Liver (tissue), 9 donors: Measurements from ENCODE around the gene C2orf49. TPM values are rescaled to one million over a fixed set of nuclear protein-coding genes. Genes with fewer than 3 reads are reported as not detected.

ENCODE experiments used
- DNase-seq: peaks from one replicate; pipeline ENCODE4 v3.0.0-alpha.2; 2017; ENCODE audit warnings: low spot score
- H3K27ac ChIP-seq, 2 donors: one replicate each; pipeline ENCODE4 v1.7.0; 2013; ENCODE audit warnings: inconsistent platforms in 2 of 2, low read length in 2 of 2, control low read depth in 1 of 2, low read depth in 1 of 2, mild to moderate bottlenecking in 1 of 2
- H3K27me3 ChIP-seq, 4 donors: one replicate each; pipeline versions ENCODE4 v1.6.1 to v1.7.0; 2013; ENCODE audit warnings: low read length in 3 of 4, inconsistent platforms in 1 of 4, mild to moderate bottlenecking in 1 of 4, moderate library complexity in 1 of 4; ENCODE audit not compliant: control insufficient read depth in 4 of 4, insufficient read depth in 4 of 4
- H3K36me3 ChIP-seq, 4 donors: one replicate each; pipeline versions ENCODE4 v1.6.1 to v1.7.0; 2013; ENCODE audit warnings: low read length in 3 of 4, mild to moderate bottlenecking in 3 of 4, low read depth in 1 of 4, moderate library complexity in 1 of 4; ENCODE audit not compliant: control insufficient read depth in 4 of 4, insufficient read depth in 3 of 4
- H3K4me1 ChIP-seq, 4 donors: one replicate each; pipeline versions ENCODE4 v1.6.1 to v1.7.0; 2013; ENCODE audit warnings: low read length in 3 of 4, mild to moderate bottlenecking in 3 of 4, moderate library complexity in 1 of 4; ENCODE audit not compliant: control insufficient read depth in 4 of 4, insufficient read depth in 4 of 4
- H3K4me3 ChIP-seq, 3 donors: one replicate each; pipeline versions ENCODE4 v1.6.1 to v1.7.0; 2013; ENCODE audit warnings: low read length in 3 of 3, control low read depth in 1 of 3, low read depth in 1 of 3, mild to moderate bottlenecking in 1 of 3
- H3K9ac ChIP-seq, 2 donors: one replicate each; pipeline ENCODE4 v1.7.0; 2013; ENCODE audit warnings: low read length in 2 of 2, mild to moderate bottlenecking in 2 of 2, moderate library complexity in 2 of 2, control low read depth in 1 of 2, low read depth in 1 of 2
- H3K9me3 ChIP-seq, 4 donors: one replicate each; pipeline versions ENCODE4 v1.6.1 to v1.7.0; 2013; ENCODE audit warnings: low read length in 3 of 4; ENCODE audit not compliant: control insufficient read depth in 4 of 4
- EGR1 ChIP-seq, 2 donors: IDR thresholded peaks; 2 replicates each; pipeline ENCODE4 v1.6.1; 2016 to 2018; ENCODE audit warnings: antibody characterized with exemption in 2 of 2, low read depth in 2 of 2
- FOXA1 ChIP-seq: IDR thresholded peaks from 2 replicates; pipeline ENCODE4 v1.6.1; 2016; ENCODE audit warnings: antibody characterized with exemption
- FOXA2 ChIP-seq: IDR thresholded peaks from 2 replicates; pipeline ENCODE4 v1.6.1; 2016; ENCODE audit warnings: antibody characterized with exemption
- GABPA ChIP-seq, 2 donors: IDR thresholded peaks in 1 of 2; conservative IDR thresholded peaks in 1 of 2; 2 replicates each; pipeline ENCODE4 v1.6.1; 2016; ENCODE audit warnings: antibody characterized with exemption in 2 of 2, mild to moderate bottlenecking in 1 of 2, moderate library complexity in 1 of 2
- HNF4A ChIP-seq, 2 donors: conservative IDR thresholded peaks; 2 replicates each; pipeline ENCODE4 v1.6.1; 2016; ENCODE audit warnings: antibody characterized with exemption in 2 of 2, mild to moderate bottlenecking in 2 of 2
- HNF4G ChIP-seq: IDR thresholded peaks from 2 replicates; pipeline ENCODE4 v1.6.1; 2016; ENCODE audit warnings: antibody characterized with exemption
- JUND ChIP-seq, 2 donors: IDR thresholded peaks; 2 replicates each; pipeline ENCODE4 v1.6.1; 2016; ENCODE audit warnings: antibody characterized with exemption in 2 of 2
- NR2F2 ChIP-seq: IDR thresholded peaks from 2 replicates; pipeline ENCODE4 v1.6.1; 2016; ENCODE audit warnings: antibody characterized with exemption
- RAD21 ChIP-seq, 2 donors: IDR thresholded peaks; 2 replicates each; pipeline ENCODE4 v1.6.1; 2016; ENCODE audit warnings: antibody characterized with exemption in 2 of 2, mild to moderate bottlenecking in 2 of 2
- RXRA ChIP-seq, 2 donors: IDR thresholded peaks; 2 replicates each; pipeline ENCODE4 v1.6.1; 2017 to 2018; ENCODE audit warnings: antibody characterized with exemption in 2 of 2, mild to moderate bottlenecking in 1 of 2
- SP1 ChIP-seq: IDR thresholded peaks from 2 replicates; pipeline ENCODE4 v1.6.1; 2018; ENCODE audit warnings: antibody characterized with exemption, mild to moderate bottlenecking
- WGBS: extraction: QIAGEN DNeasy Blood & Tissue Kit; methylation state at CpG from one replicate; pipeline ENCODE4 v1.1.7; 2013; 5-methylcytosine and 5-hydroxymethylcytosine counted together
- polyA plus RNA-seq, 2 donors: library from polyadenylated mRNA; stranded (reverse) in 1 of 2; unstranded in 1 of 2; fragments of 200-250 nt in 1 of 2; fragments of >200 nt in 1 of 2; fragmentation: Nextera tagmentation in 1 of 2; extraction: Ambion mirVana in 1 of 2; gene quantifications; one replicate each; pipeline versions ENCODE4 v1.2.1 to v1.2.3, GENCODE V29; 2013 to 2015
- total RNA-seq, 2 donors: library from RNA; depleted of rRNA; stranded (reverse); fragments of >200 nt; gene quantifications; one replicate each; pipeline ENCODE4 v1.2.3, GENCODE V29; 2014
- TF ChIP-seq, protein P1 (sequence below): IDR thresholded peaks from 2 replicates; pipeline ENCODE4 v1.6.1; 2016; ENCODE audit warnings: antibody characterized with exemption, mild to moderate bottlenecking
- TF ChIP-seq, protein P2 (sequence below): fragments of 150-350 bp; IDR thresholded peaks from 2 replicates; pipeline ENCODE4 v1.5.1; 2017; ENCODE audit warnings: improper control_type of control experiment, low read depth, low read length; ENCODE audit not compliant: missing input control
- TF ChIP-seq, protein P3 (sequence below): IDR thresholded peaks from 2 replicates; pipeline ENCODE4 v1.6.1; 2016; ENCODE audit warnings: antibody characterized with exemption
- TF ChIP-seq, protein P4 (sequence below): IDR thresholded peaks from 2 replicates; pipeline ENCODE4 v1.6.1; 2016; ENCODE audit warnings: antibody characterized with exemption
- donor health status: healthy.
- donor health status: healthy.
- donor health status: healthy.
- donor health status: healthy.
- donor health status: healthy.

Gene C2orf49
- total and polyA plus RNA-seq, 4 donors = 3.3 to 8.2 (median 8.1) TPM

DNA sequence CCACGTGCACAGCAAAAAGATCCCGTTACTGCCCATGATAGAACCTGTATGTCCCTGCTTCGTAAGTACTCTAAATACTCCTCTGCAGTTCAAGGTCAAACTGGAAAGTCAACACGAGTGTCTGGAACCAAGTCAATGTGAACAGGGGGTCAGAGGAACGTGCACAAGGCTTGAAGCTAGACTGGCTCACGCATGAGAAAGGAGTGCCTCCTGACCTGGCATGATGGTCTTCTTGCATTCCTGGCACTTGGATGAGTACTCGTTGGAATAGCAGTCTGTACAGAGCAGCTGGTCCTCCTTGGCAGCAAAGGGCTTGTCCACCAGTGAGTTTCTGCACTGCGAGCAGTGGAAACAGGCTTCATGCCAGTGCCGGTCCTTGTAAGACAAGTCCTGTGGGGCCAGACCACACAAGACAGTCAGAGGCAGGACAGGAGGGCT, 36.0 kb downstream of the C2orf49 start (continued):
- TF ChIP-seq, protein P1, sequence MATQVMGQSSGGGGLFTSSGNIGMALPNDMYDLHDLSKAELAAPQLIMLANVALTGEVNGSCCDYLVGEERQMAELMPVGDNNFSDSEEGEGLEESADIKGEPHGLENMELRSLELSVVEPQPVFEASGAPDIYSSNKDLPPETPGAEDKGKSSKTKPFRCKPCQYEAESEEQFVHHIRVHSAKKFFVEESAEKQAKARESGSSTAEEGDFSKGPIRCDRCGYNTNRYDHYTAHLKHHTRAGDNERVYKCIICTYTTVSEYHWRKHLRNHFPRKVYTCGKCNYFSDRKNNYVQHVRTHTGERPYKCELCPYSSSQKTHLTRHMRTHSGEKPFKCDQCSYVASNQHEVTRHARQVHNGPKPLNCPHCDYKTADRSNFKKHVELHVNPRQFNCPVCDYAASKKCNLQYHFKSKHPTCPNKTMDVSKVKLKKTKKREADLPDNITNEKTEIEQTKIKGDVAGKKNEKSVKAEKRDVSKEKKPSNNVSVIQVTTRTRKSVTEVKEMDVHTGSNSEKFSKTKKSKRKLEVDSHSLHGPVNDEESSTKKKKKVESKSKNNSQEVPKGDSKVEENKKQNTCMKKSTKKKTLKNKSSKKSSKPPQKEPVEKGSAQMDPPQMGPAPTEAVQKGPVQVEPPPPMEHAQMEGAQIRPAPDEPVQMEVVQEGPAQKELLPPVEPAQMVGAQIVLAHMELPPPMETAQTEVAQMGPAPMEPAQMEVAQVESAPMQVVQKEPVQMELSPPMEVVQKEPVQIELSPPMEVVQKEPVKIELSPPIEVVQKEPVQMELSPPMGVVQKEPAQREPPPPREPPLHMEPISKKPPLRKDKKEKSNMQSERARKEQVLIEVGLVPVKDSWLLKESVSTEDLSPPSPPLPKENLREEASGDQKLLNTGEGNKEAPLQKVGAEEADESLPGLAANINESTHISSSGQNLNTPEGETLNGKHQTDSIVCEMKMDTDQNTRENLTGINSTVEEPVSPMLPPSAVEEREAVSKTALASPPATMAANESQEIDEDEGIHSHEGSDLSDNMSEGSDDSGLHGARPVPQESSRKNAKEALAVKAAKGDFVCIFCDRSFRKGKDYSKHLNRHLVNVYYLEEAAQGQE = no peak
- TF ChIP-seq JUND (IDR thresholded peaks at IDR 0.05) (no peak), HNF4A (conservative IDR thresholded peaks at IDR 0.05) (peak in 1 of 2 donors; percentile 8)

DNA sequence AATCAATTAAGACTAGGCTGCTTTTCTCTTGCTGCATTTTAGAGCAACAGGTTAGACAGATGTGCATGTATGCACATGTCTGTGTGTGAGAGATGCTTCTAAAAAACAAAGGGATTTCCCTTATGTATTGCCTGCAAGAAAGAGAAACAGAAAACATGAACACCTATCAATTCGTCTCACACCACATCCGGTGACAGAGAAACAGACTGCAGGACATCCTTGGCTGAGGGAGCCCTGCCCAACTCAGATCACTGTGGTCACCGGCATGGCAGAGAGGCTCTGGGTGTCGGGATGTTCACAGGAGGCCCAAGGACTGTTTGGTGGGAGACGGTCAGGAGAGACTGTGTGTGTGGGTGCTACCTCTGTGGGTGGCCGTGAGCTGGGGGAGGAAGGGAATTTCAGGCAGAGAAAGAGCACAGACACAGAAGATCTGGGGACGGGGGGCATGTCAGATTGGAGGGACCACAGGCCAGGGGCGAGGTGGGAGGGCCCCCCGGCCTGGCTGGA, 36.6 kb downstream of the C2orf49 start:
- H3K36me3 ChIP-seq = peaks cover 0 to 2% (median 0%) of the 10 kb centered on the region in 4 donors
- H3K4me1 ChIP-seq = peaks cover 0 to 7% (median 0%) of the 10 kb centered on the region in 4 donors
- WGBS = 86% methylated on average over 9 of the region's 9 CpGs
- no peaks in the 10 kb centered on the region for H3K27me3 ChIP-seq
- H3K27ac ChIP-seq = peak overlapping the region in 1 of 2 donors; percentile 31
- TF ChIP-seq FOXA1 = no peak
- no peak for TF ChIP-seq NR2F2
- TF ChIP-seq JUND (IDR thresholded peaks at IDR 0.05) = no peak
- no peak overlapping the region for H3K4me3 ChIP-seq
- H3K9me3 ChIP-seq = no peaks in the 10 kb centered on the region
- DNase-seq = no peak
- H3K9ac ChIP-seq = no peak overlapping the region

DNA sequence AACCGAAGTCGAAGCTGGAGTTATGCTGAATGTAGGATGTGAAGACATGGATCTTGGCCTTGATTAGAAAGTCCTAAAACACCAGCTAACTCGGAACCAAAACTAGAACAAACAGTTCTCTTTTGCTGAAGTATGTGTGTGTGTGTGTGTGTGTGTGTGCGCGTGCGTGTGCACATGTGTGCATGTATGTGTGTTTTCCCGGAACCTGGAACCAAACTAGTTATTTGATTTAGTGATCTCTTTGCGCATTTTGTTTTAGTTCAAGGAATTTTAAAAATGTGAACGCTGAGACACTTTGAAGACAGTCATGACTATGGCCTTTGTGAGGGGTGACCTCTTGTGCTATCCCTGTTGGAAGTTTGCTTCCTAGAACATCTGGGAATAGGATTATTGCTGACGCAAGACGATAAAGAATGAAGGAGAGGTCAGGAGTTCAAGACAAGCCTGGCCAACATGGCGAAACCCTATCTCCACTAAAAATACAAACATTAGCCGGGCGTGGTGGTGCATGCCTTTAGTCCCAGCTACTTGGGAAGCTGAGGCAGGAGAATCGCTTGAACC, 37.7 kb downstream of the C2orf49 start:
- Histone ChIP-seq H3K27me3 (no peaks in the 10 kb centered on the region), H3K4me3 (no peak overlapping the region), H3K4me1 (peaks cover 0 to 5% (median 0%) of the 10 kb centered on the region in 4 donors), H3K36me3 (peaks cover 0 to 2% (median 0%) of the 10 kb centered on the region in 4 donors), H3K27ac (peak overlapping the region in 1 of 2 donors; percentile 31), H3K9ac (no peak overlapping the region), H3K9me3 (no peaks in the 10 kb centered on the region)
- 74% methylated on average over 15 of the region's 15 CpGs for WGBS
- TF ChIP-seq RXRA (IDR thresholded peaks at IDR 0.05) (peak; percentile 24 to 70), SP1 (peak; percentile 67), EGR1 (IDR thresholded peaks at IDR 0.05; ENCODE audit: low read depth in 2 of 2) (no peak), RAD21 (IDR thresholded peaks at IDR 0.05) (no peak), NR2F2 (peak; percentile 99), HNF4G (no peak), JUND (IDR thresholded peaks at IDR 0.05) (peak in 1 of 2 donors; percentile 16), HNF4A (conservative IDR thresholded peaks at IDR 0.05) (no peak), FOXA1 (no peak), FOXA2 (no peak), GABPA (IDR thresholded peaks at IDR 0.05 in 1 of 2, conservative IDR thresholded peaks at IDR 0.05 in 1 of 2) (no peak)
- TF ChIP-seq, protein P2, sequence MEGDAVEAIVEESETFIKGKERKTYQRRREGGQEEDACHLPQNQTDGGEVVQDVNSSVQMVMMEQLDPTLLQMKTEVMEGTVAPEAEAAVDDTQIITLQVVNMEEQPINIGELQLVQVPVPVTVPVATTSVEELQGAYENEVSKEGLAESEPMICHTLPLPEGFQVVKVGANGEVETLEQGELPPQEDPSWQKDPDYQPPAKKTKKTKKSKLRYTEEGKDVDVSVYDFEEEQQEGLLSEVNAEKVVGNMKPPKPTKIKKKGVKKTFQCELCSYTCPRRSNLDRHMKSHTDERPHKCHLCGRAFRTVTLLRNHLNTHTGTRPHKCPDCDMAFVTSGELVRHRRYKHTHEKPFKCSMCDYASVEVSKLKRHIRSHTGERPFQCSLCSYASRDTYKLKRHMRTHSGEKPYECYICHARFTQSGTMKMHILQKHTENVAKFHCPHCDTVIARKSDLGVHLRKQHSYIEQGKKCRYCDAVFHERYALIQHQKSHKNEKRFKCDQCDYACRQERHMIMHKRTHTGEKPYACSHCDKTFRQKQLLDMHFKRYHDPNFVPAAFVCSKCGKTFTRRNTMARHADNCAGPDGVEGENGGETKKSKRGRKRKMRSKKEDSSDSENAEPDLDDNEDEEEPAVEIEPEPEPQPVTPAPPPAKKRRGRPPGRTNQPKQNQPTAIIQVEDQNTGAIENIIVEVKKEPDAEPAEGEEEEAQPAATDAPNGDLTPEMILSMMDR = no peak
- TF ChIP-seq, protein P3, sequence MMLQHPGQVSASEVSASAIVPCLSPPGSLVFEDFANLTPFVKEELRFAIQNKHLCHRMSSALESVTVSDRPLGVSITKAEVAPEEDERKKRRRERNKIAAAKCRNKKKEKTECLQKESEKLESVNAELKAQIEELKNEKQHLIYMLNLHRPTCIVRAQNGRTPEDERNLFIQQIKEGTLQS = no peak
- TF ChIP-seq, protein P4, sequence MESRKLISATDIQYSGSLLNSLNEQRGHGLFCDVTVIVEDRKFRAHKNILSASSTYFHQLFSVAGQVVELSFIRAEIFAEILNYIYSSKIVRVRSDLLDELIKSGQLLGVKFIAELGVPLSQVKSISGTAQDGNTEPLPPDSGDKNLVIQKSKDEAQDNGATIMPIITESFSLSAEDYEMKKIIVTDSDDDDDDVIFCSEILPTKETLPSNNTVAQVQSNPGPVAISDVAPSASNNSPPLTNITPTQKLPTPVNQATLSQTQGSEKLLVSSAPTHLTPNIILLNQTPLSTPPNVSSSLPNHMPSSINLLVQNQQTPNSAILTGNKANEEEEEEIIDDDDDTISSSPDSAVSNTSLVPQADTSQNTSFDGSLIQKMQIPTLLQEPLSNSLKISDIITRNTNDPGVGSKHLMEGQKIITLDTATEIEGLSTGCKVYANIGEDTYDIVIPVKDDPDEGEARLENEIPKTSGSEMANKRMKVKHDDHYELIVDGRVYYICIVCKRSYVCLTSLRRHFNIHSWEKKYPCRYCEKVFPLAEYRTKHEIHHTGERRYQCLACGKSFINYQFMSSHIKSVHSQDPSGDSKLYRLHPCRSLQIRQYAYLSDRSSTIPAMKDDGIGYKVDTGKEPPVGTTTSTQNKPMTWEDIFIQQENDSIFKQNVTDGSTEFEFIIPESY = no peak
- TF ChIP-seq, protein P1 = no peak
- DNase-seq = no peak
